Pulmonary artery endothelial cell (primary cell): ENCODE measurements around the gene NBPF14. TPM values are rescaled to one million over a fixed set of nuclear protein-coding genes. Genes with fewer than 3 reads are reported as not detected.

Experiments used
- total RNA-seq: library from RNA; depleted of rRNA; stranded (reverse); fragments of >200 nt; gene quantifications from 2 replicates; pipeline ENCODE4 v1.2.3, GENCODE V29; 2014

Gene NBPF14
- total RNA-seq, 1 donor from 2014 or later = 15.4 TPM

Other genes with a start within 250 kb of the NBPF14 start
- not detected in 2 replicates for gene PPIAL4G, start 112.7 kb downstream of the NBPF14 start, total RNA-seq
- gene NUDT4B, start 152.8 kb upstream of the NBPF14 start, total RNA-seq = 21.8 and 50.6 TPM in 2 replicates
- gene PDE4DIP, start 248.4 kb upstream of the NBPF14 start, total RNA-seq = 9.6 and 19.7 TPM in 2 replicates